K562 (cell line): ENCODE measurements around the gene TMEM121B.

ENCODE experiments used
- CTCF ChIP-seq, 3 experiments: IDR thresholded peaks in 2 of 3; conservative IDR thresholded peaks in 1 of 3; 2 replicates each; pipeline ENCODE4 v1.5.1; 2011 to 2012; ENCODE audit warnings: low read length in 3 of 3, mild to moderate bottlenecking in 3 of 3, control low read depth in 2 of 3, improper control_type of control experiment in 1 of 3, inconsistent platforms in 1 of 3, low read depth in 1 of 3, mixed read lengths in 1 of 3, moderate library complexity in 1 of 3; ENCODE audit not compliant: insufficient read depth in 2 of 3
- EGR1 ChIP-seq: fragments of 450-650 bp; conservative IDR thresholded peaks from 2 replicates; pipeline ENCODE4 v1.6.1; 2017; ENCODE audit warnings: mild to moderate bottlenecking
- HSF4 ChIP-seq: fragments of 250-450 bp; sonication (Bioruptor Pico); IDR thresholded peaks from 2 replicates; pipeline ENCODE4 v2.1.2; 2022; ENCODE audit warnings: mild to moderate bottlenecking, moderate library complexity, borderline replicate concordance
- ILK ChIP-seq: fragments of 450-650 bp; IDR thresholded peaks from 2 replicates; pipeline ENCODE4 v1.6.1; 2016; ENCODE audit warnings: missing genetic modification characterization, low read depth, mild to moderate bottlenecking, missing compliant biosample characterization, moderate library complexity, borderline replicate concordance
- MYC ChIP-seq, 2 experiments: fragments of 250-450 bp in 1 of 2; sonication (Bioruptor Pico) in 1 of 2; IDR thresholded peaks; 2 replicates each; pipeline versions ENCODE4 v1.5.1 to v1.6.1; 2012 to 2021; ENCODE audit warnings: low read depth in 2 of 2, borderline replicate concordance in 1 of 2, improper control_type of control experiment in 1 of 2, low read length in 1 of 2, mild to moderate bottlenecking in 1 of 2, moderate library complexity in 1 of 2
- POLR2AphosphoS2 ChIP-seq: IDR thresholded peaks from 2 replicates; pipeline ENCODE4 v1.6.1; 2012; ENCODE audit warnings: low read length, improper control_type of control experiment
- POLR2AphosphoS5 ChIP-seq: IDR thresholded peaks from 2 replicates; pipeline ENCODE4 v1.6.1; 2011; ENCODE audit warnings: mild to moderate bottlenecking, low read depth, low read length, moderate library complexity; ENCODE audit not compliant: control insufficient read depth, insufficient read depth
- PREB ChIP-seq: sonication (generic); formaldehyde crosslinking; IDR thresholded peaks from 2 replicates; pipeline ENCODE4 v1.8.1; 2023; ENCODE audit warnings: mild to moderate bottlenecking, missing genetic modification reagents
- TFAM ChIP-seq: fragments of 250-450 bp; sonication (Bioruptor Pico); conservative IDR thresholded peaks from 2 replicates; pipeline ENCODE4 v1.5.0; 2021; ENCODE audit warnings: mild to moderate bottlenecking, moderate library complexity
- ZBTB11 ChIP-seq, 3 experiments: fragments of 200-800 bp in 1 of 3; fragments of 250-450 bp in 1 of 3; fragments of 450-650 bp in 1 of 3; sonication (Bioruptor Pico) in 1 of 3; sonication (Bioruptor generic) in 1 of 3; formaldehyde crosslinking in 1 of 3; IDR thresholded peaks; 2 replicates each; pipeline versions ENCODE4 v1.6.1 to v1.8.0; 2016 to 2022; ENCODE audit warnings: mild to moderate bottlenecking in 2 of 3, missing genetic modification characterization in 2 of 3, missing compliant biosample characterization in 1 of 3, moderate library complexity in 1 of 3
- ZNF124 ChIP-seq: sonication (generic); formaldehyde crosslinking; IDR thresholded peaks from 2 replicates; pipeline ENCODE4 v1.8.1; 2022; ENCODE audit warnings: missing genetic modification reagents
- ZNF407 ChIP-seq: fragments of 450-650 bp; IDR thresholded peaks from 2 replicates; pipeline ENCODE4 v1.6.1; 2016; ENCODE audit warnings: low read depth
- ZZZ3 ChIP-seq: fragments of 450-650 bp; IDR thresholded peaks from 2 replicates; pipeline ENCODE4 v1.6.1; 2016; ENCODE audit warnings: antibody characterized with exemption, mild to moderate bottlenecking, moderate library complexity

GRCh38 chr22:17157714-17158113, 36.6 kb upstream of the TMEM121B start:
- TF ChIP-seq ZNF407 (no peak), EGR1 (no peak), HSF4 (CRISPR knock-in tag) (no peak), POLR2AphosphoS5 (no peak), MYC (IDR thresholded peaks at IDR 0.05; ENCODE audit: low read depth, low read length) (no peak), MYC (CRISPR knock-in tag; IDR thresholded peaks at IDR 0.05; ENCODE audit: borderline replicate concordance, low read depth) (no peak), TFAM (CRISPR knock-in tag) (no peak), ILK (no peak), PREB (CRISPR knock-in tag) (no peak), CTCF (IDR thresholded peaks at IDR 0.05 in 2 of 3, conservative IDR thresholded peaks at IDR 0.05 in 1 of 3; ENCODE audit: insufficient read depth in 2 of 3, low read depth in 1 of 3, low read length in 3 of 3) (no peak), ZBTB11 (CRISPR knock-in tag; IDR thresholded peaks at IDR 0.05) (no peak), ZZZ3 (no peak), POLR2AphosphoS2 (no peak), ZNF124 (CRISPR knock-in tag) (no peak)
